ENCODE data around the gene CD52. TPM values are rescaled to one million over a fixed set of nuclear protein-coding genes. Genes with fewer than 3 reads are reported as not detected.

Gene CD52
- total and polyA plus RNA-seq, 2 of the 13 experiments (the other 11 are each of a cell fraction or from before 2014, with no cell fraction given): 0.32 TPM; not detected in 1

DNA sequence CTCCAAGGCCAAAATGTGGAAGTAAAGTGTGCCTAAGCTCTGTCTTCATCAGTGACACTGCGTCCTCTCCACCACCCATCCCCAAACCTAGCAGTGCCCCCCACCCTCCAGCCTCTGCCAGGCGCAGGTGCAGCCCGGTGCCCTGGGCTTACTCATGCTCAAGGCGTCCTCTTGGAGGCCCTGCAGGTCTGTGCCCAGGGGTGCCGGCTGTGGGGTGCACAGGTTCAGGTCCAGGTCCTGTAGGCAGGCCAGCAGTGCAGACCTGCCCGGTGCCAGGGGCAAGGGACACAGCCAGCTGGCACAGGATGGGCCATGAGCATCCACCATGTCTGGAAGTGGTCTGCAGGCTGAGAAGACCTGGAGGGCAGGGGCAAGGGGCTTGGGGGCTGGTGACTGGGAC, 49.7 kb downstream of the CD52 start:
- CTCF ChIA-PET (ENCODE audit: low intra/inter-chr PET ratio, low total read pairs): no interaction called here
- H3K79me2 ChIP-seq (ENCODE audit: insufficient read depth, low read length): no peaks in the 10 kb centered on the region
- in situ Hi-C loops (cut with HindIII; ENCODE audit: extremely low pct_ligation_motif_present, low pct_unique_long_range_greater_than_20kb): no loop called here
- no peak overlapping the region for H2AFZ ChIP-seq (ENCODE audit: low read length)
- H3K9me3 ChIP-seq (ENCODE audit: low read length): no peaks in the 10 kb centered on the region
- intact Hi-C loops (cut with micrococcal nuclease; ENCODE audit: unreplicated experiment): no loop called here
- H3K4me2 ChIP-seq (ENCODE audit: low read depth, low read length): no peak overlapping the region
- no peaks in the 10 kb centered on the region; a peak in 1 of 5 replicates for H3K36me3 ChIP-seq (replicated peaks in 1 of 2; ENCODE audit: control insufficient read depth in 1 of 2, insufficient read depth in 2 of 2, low read length in 2 of 2)
- ATAC-seq (no peak), DNase-seq (ENCODE audit: low spot score) (no peak), FAIRE-seq (no peak)
- H4K20me1 ChIP-seq (ENCODE audit: insufficient read depth, low read length): no peaks in the 10 kb centered on the region
- 59% methylated on average over 2 of the region's 6 CpGs for WGBS (ENCODE audit: low lambda C conversion rate)
- no peak overlapping the region for H3K9ac ChIP-seq (ENCODE audit: insufficient read depth, low read depth, low read length)
- no peak overlapping the region for H3K4me3 ChIP-seq (replicated peaks in 1 of 3; ENCODE audit: insufficient read depth in 1 of 3, low read depth in 2 of 3, low read length in 3 of 3)
- H3K27ac ChIP-seq (ENCODE audit: extremely low read length, insufficient read depth, low read length): no peak overlapping the region
- H3K4me1 ChIP-seq (ENCODE audit: insufficient read depth, low read length): peaks cover 31% of the 10 kb centered on the region
- peaks cover 1 to 4% of the 10 kb centered on the region in 2 experiments; a peak in 2 of 5 replicates for H3K27me3 ChIP-seq (ENCODE audit: control insufficient read depth in 1 of 2, insufficient read depth in 2 of 2, low read length in 2 of 2)
- POLR2A ChIA-PET: no interaction called here
- TF ChIP-seq, protein P1, sequence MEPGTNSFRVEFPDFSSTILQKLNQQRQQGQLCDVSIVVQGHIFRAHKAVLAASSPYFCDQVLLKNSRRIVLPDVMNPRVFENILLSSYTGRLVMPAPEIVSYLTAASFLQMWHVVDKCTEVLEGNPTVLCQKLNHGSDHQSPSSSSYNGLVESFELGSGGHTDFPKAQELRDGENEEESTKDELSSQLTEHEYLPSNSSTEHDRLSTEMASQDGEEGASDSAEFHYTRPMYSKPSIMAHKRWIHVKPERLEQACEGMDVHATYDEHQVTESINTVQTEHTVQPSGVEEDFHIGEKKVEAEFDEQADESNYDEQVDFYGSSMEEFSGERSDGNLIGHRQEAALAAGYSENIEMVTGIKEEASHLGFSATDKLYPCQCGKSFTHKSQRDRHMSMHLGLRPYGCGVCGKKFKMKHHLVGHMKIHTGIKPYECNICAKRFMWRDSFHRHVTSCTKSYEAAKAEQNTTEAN (CRISPR knock-in tag; conservative IDR thresholded peaks at IDR 0.05): no peak
- TF ChIP-seq, protein P2, sequence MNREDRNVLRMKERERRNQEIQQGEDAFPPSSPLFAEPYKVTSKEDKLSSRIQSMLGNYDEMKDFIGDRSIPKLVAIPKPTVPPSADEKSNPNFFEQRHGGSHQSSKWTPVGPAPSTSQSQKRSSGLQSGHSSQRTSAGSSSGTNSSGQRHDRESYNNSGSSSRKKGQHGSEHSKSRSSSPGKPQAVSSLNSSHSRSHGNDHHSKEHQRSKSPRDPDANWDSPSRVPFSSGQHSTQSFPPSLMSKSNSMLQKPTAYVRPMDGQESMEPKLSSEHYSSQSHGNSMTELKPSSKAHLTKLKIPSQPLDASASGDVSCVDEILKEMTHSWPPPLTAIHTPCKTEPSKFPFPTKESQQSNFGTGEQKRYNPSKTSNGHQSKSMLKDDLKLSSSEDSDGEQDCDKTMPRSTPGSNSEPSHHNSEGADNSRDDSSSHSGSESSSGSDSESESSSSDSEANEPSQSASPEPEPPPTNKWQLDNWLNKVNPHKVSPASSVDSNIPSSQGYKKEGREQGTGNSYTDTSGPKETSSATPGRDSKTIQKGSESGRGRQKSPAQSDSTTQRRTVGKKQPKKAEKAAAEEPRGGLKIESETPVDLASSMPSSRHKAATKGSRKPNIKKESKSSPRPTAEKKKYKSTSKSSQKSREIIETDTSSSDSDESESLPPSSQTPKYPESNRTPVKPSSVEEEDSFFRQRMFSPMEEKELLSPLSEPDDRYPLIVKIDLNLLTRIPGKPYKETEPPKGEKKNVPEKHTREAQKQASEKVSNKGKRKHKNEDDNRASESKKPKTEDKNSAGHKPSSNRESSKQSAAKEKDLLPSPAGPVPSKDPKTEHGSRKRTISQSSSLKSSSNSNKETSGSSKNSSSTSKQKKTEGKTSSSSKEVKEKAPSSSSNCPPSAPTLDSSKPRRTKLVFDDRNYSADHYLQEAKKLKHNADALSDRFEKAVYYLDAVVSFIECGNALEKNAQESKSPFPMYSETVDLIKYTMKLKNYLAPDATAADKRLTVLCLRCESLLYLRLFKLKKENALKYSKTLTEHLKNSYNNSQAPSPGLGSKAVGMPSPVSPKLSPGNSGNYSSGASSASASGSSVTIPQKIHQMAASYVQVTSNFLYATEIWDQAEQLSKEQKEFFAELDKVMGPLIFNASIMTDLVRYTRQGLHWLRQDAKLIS (CRISPR knock-in tag; IDR thresholded peaks at IDR 0.05): no peak
- no peak for TF ChIP-seq KDM2A (CRISPR knock-in tag; IDR thresholded peaks at IDR 0.05; ENCODE audit: borderline replicate concordance, low read depth)
- TF ChIP-seq, protein P3, sequence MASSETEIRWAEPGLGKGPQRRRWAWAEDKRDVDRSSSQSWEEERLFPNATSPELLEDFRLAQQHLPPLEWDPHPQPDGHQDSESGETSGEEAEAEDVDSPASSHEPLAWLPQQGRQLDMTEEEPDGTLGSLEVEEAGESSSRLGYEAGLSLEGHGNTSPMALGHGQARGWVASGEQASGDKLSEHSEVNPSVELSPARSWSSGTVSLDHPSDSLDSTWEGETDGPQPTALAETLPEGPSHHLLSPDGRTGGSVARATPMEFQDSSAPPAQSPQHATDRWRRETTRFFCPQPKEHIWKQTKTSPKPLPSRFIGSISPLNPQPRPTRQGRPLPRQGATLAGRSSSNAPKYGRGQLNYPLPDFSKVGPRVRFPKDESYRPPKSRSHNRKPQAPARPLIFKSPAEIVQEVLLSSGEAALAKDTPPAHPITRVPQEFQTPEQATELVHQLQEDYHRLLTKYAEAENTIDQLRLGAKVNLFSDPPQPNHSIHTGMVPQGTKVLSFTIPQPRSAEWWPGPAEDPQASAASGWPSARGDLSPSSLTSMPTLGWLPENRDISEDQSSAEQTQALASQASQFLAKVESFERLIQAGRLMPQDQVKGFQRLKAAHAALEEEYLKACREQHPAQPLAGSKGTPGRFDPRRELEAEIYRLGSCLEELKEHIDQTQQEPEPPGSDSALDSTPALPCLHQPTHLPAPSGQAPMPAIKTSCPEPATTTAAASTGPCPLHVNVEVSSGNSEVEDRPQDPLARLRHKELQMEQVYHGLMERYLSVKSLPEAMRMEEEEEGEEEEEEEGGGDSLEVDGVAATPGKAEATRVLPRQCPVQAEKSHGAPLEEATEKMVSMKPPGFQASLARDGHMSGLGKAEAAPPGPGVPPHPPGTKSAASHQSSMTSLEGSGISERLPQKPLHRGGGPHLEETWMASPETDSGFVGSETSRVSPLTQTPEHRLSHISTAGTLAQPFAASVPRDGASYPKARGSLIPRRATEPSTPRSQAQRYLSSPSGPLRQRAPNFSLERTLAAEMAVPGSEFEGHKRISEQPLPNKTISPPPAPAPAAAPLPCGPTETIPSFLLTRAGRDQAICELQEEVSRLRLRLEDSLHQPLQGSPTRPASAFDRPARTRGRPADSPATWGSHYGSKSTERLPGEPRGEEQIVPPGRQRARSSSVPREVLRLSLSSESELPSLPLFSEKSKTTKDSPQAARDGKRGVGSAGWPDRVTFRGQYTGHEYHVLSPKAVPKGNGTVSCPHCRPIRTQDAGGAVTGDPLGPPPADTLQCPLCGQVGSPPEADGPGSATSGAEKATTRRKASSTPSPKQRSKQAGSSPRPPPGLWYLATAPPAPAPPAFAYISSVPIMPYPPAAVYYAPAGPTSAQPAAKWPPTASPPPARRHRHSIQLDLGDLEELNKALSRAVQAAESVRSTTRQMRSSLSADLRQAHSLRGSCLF (CRISPR knock-in tag; IDR thresholded peaks at IDR 0.05; ENCODE audit: borderline replicate concordance): no peak
- TF ChIP-seq CCDC6 (CRISPR knock-in tag; IDR thresholded peaks at IDR 0.05): no peak
- TF ChIP-seq KLF12 (CRISPR knock-in tag; IDR thresholded peaks at IDR 0.05; ENCODE audit: borderline replicate concordance): no peak
- TF ChIP-seq, protein P4, sequence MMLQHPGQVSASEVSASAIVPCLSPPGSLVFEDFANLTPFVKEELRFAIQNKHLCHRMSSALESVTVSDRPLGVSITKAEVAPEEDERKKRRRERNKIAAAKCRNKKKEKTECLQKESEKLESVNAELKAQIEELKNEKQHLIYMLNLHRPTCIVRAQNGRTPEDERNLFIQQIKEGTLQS (CRISPR knock-in tag; IDR thresholded peaks at IDR 0.05): no peak
- no peak for TF ChIP-seq CAMTA2 (CRISPR knock-in tag; IDR thresholded peaks at IDR 0.05; ENCODE audit: borderline replicate concordance)
- TF ChIP-seq, protein P5, sequence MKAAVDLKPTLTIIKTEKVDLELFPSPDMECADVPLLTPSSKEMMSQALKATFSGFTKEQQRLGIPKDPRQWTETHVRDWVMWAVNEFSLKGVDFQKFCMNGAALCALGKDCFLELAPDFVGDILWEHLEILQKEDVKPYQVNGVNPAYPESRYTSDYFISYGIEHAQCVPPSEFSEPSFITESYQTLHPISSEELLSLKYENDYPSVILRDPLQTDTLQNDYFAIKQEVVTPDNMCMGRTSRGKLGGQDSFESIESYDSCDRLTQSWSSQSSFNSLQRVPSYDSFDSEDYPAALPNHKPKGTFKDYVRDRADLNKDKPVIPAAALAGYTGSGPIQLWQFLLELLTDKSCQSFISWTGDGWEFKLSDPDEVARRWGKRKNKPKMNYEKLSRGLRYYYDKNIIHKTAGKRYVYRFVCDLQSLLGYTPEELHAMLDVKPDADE (CRISPR knock-in tag; IDR thresholded peaks at IDR 0.05): no peak
- no peak for TF ChIP-seq ATAD3A (CRISPR knock-in tag; IDR thresholded peaks at IDR 0.05)
- no peak for TF ChIP-seq ATF7-NPFF (CRISPR knock-in tag; IDR thresholded peaks at IDR 0.05; ENCODE audit: low read depth)
- no TSS peak for BruUV-seq (replicated peaks)

All from HepG2 (cell line).